Sigmoid colon (tissue), 7 donors: ENCODE results near the gene SLC28A1. TPM values are rescaled to one million over a fixed set of nuclear protein-coding genes. Genes with fewer than 3 reads are reported as not detected.

Experiments
- DNase-seq: peaks from one replicate; pipeline ENCODE4 v3.0.0-alpha.2; 2019
- H3K27ac ChIP-seq, 4 donors: fragments of 200-600 bp; sonication (generic); one replicate each; pipeline ENCODE4 v1.5.1; 2016 to 2019; ENCODE audit warnings: mild to moderate bottlenecking in 1 of 4
- H3K27me3 ChIP-seq, 3 donors: fragments of 200-600 bp; sonication (generic); one replicate each; pipeline ENCODE4 v1.5.1; 2019; ENCODE audit warnings: mild to moderate bottlenecking in 1 of 3
- H3K36me3 ChIP-seq, 4 donors: fragments of 200-600 bp; sonication (generic); one replicate each; pipeline ENCODE4 v1.5.1; 2016 to 2019
- H3K4me1 ChIP-seq, 4 donors: fragments of 200-600 bp; sonication (generic); one replicate each; pipeline ENCODE4 v1.5.1; 2017 to 2019
- H3K4me3 ChIP-seq, 4 donors: fragments of 200-600 bp; sonication (generic); one replicate each; pipeline ENCODE4 v1.5.1; 2017 to 2019; ENCODE audit warnings: mild to moderate bottlenecking in 2 of 4, moderate library complexity in 1 of 4
- H3K9me3 ChIP-seq, 4 donors: fragments of 200-600 bp in 3 of 4; sonication (generic) in 3 of 4; one replicate each; pipeline versions ENCODE4 v1.5.1 to v1.6.1; 2013 to 2019
- CTCF ChIP-seq, 4 experiments: fragments of 450-650 bp in 3 of 4; fragments of 200-600 bp in 1 of 4; IDR thresholded peaks; one replicate each; pipeline ENCODE4 v1.5.1; 2016 to 2019; ENCODE audit warnings: antibody characterized with exemption in 4 of 4, mild to moderate bottlenecking in 3 of 4, moderate library complexity in 2 of 4
- EP300 ChIP-seq, 4 donors: sonication (generic); formaldehyde crosslinking; IDR thresholded peaks; one replicate each; pipeline ENCODE4 v1.6.1; 2017; ENCODE audit warnings: antibody characterized with exemption in 4 of 4
- POLR2A ChIP-seq, 2 donors: fragments of 450-650 bp; IDR thresholded peaks; one replicate each; pipeline ENCODE4 v1.6.1; 2016; ENCODE audit warnings: antibody characterized with exemption in 2 of 2, mild to moderate bottlenecking in 2 of 2, moderate library complexity in 2 of 2
- POLR2AphosphoS5 ChIP-seq, 4 donors: sonication (generic); formaldehyde crosslinking; IDR thresholded peaks; one replicate each; pipeline ENCODE4 v1.6.1; 2017; ENCODE audit warnings: antibody characterized with exemption in 4 of 4
- WGBS, 2 donors: extraction: QIAGEN DNeasy Blood & Tissue Kit; methylation state at CpG; one replicate each; pipeline ENCODE4 v1.1.7; 2013; 5-methylcytosine and 5-hydroxymethylcytosine counted together
- intact Hi-C: fragments of 100-400 bp; cut with DNase I; formaldehyde crosslinking; loops from one replicate; pipeline ENCODE4 v1.15.1; 2023
- polyA plus RNA-seq, 3 donors: library from polyadenylated mRNA; stranded (reverse); fragments of 200-250 nt; gene quantifications; one replicate each; pipeline ENCODE4 v1.2.3, GENCODE V29; 2013
- total RNA-seq, 4 donors: library from RNA; depleted of rRNA; stranded (reverse); fragments of >200 nt; gene quantifications; one replicate each; pipeline ENCODE4 v1.1.0, GENCODE V29; 2016
- donor health status: healthy with polysubstance abuse.
- donor health status: Bipolar disorder and iron deficiency.
- donor health status: healthy.

The SLC28A1 gene
- total and polyA plus RNA-seq, 7 donors, result not detected

- H3K27me3 ChIP-seq, result no peaks in the 10 kb centered on the region
- peaks cover 0 to 13% (median 0%) of the 10 kb centered on the region in 4 donors for H3K36me3 ChIP-seq
- peaks cover 0 to 36% (median 32%) of the 10 kb centered on the region in 4 donors for H3K4me1 ChIP-seq
- peak overlapping the region; percentile 75 to 90 (median 82) for H3K27ac ChIP-seq
- no peak overlapping the region for H3K4me3 ChIP-seq
- no peak for TF ChIP-seq POLR2A (IDR thresholded peaks at IDR 0.05)
- no peak for TF ChIP-seq CTCF (IDR thresholded peaks at IDR 0.05)
- TF ChIP-seq EP300 (IDR thresholded peaks at IDR 0.05), result no peak
- no peak for TF ChIP-seq POLR2AphosphoS5 (IDR thresholded peaks at IDR 0.05)
- intact Hi-C loops, result loop anchor here (5.0 to 10.0 kb wide), 2 partner anchors 92 to 125 kb away; partner anchors contain the start of genes SEC11A and ZNF592
- 97 to 98% methylated on average over 23 of the region's 23 CpGs for WGBS, 2 donors
- DNase-seq, result no peak
- no peaks in the 10 kb centered on the region for H3K9me3 ChIP-seq
These were observed 44.7 kb upstream of the SLC28A1 start for GRCh38 chr15:84839714-84840113.

GRCh38 chr15:84840255-84840654, 44.2 kb upstream of the SLC28A1 start:
- Histone ChIP-seq H3K4me1 (peaks cover 0 to 41% (median 33%) of the 10 kb centered on the region in 4 donors), H3K27ac (peak overlapping the region; percentile 75 to 90 (median 82))
- intact Hi-C loops, result loop anchor here (5.0 to 10.0 kb wide), 2 partner anchors 93 to 125 kb away; partner anchors contain the start of genes SEC11A and ZNF592

GRCh38 chr15:84840741-84841429, 43.6 kb upstream of the SLC28A1 start:
- TF ChIP-seq EP300 (IDR thresholded peaks at IDR 0.05) (peak; percentile 49 to 90 (median 76)), CTCF (IDR thresholded peaks at IDR 0.05) (no peak), POLR2A (IDR thresholded peaks at IDR 0.05) (no peak), POLR2AphosphoS5 (IDR thresholded peaks at IDR 0.05) (peak; percentile 55 to 80 (median 60))
- intact Hi-C loops, result loop anchor here (5.0 to 10.0 kb wide), 2 partner anchors 94 to 126 kb away; partner anchors contain the start of genes SEC11A and ZNF592
- no peaks in the 10 kb centered on the region for H3K9me3 ChIP-seq
- H3K27ac ChIP-seq, result peak overlapping the region; percentile 75 to 90 (median 82)
- H3K36me3 ChIP-seq, result peaks cover 0 to 13% (median 0%) of the 10 kb centered on the region in 4 donors
- no peaks in the 10 kb centered on the region for H3K27me3 ChIP-seq
- peaks cover 0 to 46% (median 36%) of the 10 kb centered on the region in 4 donors for H3K4me1 ChIP-seq
- peak; percentile 93 for DNase-seq
- H3K4me3 ChIP-seq, result no peak overlapping the region
- 46 to 76% methylated on average over 12 of the region's 12 CpGs for WGBS, 2 donors

More at GRCh38 chr15:84840255-84840654, 44.2 kb upstream of the SLC28A1 start:
- Histone ChIP-seq H3K27me3 (no peaks in the 10 kb centered on the region), H3K9me3 (no peaks in the 10 kb centered on the region), H3K36me3 (peaks cover 0 to 13% (median 0%) of the 10 kb centered on the region in 4 donors), H3K4me3 (no peak overlapping the region)
- TF ChIP-seq POLR2A (IDR thresholded peaks at IDR 0.05) (no peak), POLR2AphosphoS5 (IDR thresholded peaks at IDR 0.05) (no peak), EP300 (IDR thresholded peaks at IDR 0.05) (no peak), CTCF (IDR thresholded peaks at IDR 0.05) (no peak)
- WGBS, 2 donors, result 87 to 90% methylated on average over 10 of the region's 10 CpGs
- DNase-seq, result no peak

- Histone ChIP-seq H3K27me3 (no peaks in the 10 kb centered on the region), H3K36me3 (peaks cover 0 to 13% (median 0%) of the 10 kb centered on the region in 4 donors), H3K27ac (peak overlapping the region in 2 of 4 donors; percentile 87 to 90), H3K4me3 (no peak overlapping the region), H3K9me3 (no peaks in the 10 kb centered on the region), H3K4me1 (peaks cover 0 to 46% (median 36%) of the 10 kb centered on the region in 4 donors)
- WGBS, 2 donors, result 89 to 97% methylated on average over 1 of the region's 1 CpG
- no peak for DNase-seq
- intact Hi-C loops, result loop anchor here (5.0 to 10.0 kb wide), 2 partner anchors 95 to 128 kb away; partner anchors contain the start of genes SEC11A and ZNF592
- TF ChIP-seq POLR2A (IDR thresholded peaks at IDR 0.05) (no peak), POLR2AphosphoS5 (IDR thresholded peaks at IDR 0.05) (no peak), CTCF (IDR thresholded peaks at IDR 0.05) (no peak), EP300 (IDR thresholded peaks at IDR 0.05) (no peak)
These were observed 41.7 kb upstream of the SLC28A1 start for GRCh38 chr15:84842781-84843180.
